Raji (cell line): ENCODE results near the gene ZNF451.

ENCODE experiments used
- POLR2A ChIP-seq: IDR thresholded peaks from 2 replicates; pipeline ENCODE4 v1.6.1; 2011; ENCODE audit warnings: low read depth, low read length, control low read depth; ENCODE audit not compliant: insufficient read depth

Gene ZNF451

DNA sequence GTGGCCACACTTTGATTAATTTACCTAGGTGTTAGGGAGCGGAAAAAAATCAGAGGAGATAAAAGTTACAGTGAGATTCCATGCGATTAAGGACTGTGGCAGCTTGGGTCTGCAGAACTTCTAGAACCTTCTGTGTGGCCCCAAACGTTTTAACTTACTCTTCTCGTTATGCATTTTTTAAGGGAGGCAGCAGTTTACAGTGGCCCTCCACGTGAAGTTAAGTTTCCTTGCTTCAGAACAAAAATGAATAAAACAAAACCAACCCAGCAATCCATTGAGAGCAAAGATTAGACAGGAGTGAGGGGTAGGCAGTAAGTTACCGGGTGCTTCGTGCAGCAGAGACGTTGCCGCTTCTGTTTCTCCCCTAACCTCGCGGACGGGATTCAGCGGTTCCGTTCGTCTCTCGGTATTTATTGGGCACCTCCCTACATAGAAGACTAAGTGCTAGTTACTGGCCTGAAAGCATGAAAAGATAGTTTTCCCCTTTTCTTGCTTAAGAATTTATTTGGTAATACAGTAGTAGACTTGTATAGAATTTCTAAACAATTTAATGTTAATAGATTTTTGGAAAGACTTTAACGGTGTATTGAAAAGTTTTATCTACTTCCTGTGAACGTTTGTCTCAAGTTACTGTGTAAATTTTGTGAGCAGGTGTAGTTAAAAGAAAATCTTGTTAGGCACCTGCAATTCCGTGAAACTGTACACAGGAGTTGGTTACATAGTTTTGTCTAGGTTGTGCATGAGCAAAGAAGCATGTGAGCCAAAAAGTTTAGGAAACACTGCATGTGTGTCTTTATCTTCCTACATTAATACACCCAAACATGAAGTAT is 83.3 kb downstream of the ZNF451 start:
- peak; percentile 41; the same call in 1 of the 2 replicates for TF ChIP-seq POLR2A

- TF ChIP-seq POLR2A, result no peak
Measured at GRCh38 chr6:57173886-57174510, 84.0 kb downstream of the ZNF451 start.

DNA sequence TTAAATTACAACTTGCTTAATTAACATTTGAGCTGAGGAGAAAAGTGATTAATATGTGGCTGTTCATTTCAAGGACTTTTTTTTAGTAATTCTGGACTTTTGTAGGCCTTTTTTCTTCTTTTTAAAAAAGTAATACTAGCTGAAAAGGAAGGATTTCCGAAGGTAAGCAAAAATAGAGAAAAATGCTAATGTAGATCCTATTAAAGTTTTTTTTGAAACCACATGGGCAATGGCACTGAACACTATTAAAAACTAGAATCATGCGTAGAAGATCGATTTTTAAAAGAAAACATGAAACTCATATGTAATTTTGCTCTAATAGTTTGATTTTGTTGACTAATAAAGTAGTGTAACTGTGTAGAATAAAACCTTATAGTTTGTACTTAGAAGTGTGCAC is 84.5 kb downstream of the ZNF451 start:
- TF ChIP-seq POLR2A, result no peak

DNA sequence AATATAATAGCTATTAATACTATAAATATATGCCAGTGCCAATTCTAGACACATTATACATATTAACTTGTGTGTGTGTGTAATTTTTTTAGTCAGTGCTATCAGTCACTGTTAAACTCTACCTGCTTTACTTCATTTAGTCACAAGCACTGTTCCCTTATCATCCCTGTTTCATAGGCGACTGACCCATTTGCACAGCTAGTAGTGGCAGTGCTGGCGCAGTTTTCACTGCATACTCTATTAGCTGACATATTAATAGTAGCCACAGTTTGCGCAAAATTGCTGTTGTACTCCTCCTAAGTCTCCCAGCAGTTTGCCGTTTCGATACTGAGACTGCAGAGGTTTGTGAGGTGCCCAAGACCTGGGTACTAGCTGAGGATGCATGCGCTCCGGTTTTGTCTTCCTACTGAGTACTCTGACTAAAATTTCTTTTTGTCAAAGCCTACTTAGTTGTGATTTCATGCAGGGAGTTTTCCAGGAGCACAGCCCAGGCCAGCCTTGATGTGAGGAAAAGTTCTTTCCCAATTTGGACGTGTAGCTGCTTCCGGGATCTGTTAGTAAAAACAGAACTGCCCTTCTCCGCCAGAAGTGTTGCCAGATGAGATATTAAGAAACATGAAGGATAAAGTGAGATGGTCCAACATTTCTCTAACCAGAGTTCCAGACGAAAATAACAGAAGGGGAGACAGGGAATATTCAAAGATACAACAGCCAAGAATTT is 87.7 kb downstream of the ZNF451 start:
- no peak for TF ChIP-seq POLR2A

GRCh38 chr6:57180596-57180995 is 90.6 kb downstream of the ZNF451 start:
- TF ChIP-seq POLR2A, result no peak

GRCh38 chr6:57182017-57182432 is 92.0 kb downstream of the ZNF451 start:
- no peak for TF ChIP-seq POLR2A

DNA sequence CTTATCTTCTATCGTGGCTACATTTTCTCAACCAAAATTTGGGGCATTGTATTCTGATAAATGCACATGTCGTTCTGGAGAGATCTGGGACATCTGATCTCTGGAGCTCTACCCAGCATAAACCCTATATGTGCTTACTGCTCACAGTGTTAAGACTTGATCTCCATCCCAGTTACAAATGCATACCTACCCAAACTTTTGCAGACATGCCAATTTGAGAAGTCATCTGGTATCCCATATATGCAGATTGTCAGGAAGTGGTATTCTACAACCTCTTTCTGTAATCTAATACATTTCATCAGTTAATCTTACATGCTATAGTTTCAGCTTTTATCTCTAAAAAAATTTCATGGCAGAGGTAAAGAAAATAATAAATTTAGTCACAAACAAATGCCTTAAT is 93.3 kb downstream of the ZNF451 start:
- TF ChIP-seq POLR2A, result no peak

DNA sequence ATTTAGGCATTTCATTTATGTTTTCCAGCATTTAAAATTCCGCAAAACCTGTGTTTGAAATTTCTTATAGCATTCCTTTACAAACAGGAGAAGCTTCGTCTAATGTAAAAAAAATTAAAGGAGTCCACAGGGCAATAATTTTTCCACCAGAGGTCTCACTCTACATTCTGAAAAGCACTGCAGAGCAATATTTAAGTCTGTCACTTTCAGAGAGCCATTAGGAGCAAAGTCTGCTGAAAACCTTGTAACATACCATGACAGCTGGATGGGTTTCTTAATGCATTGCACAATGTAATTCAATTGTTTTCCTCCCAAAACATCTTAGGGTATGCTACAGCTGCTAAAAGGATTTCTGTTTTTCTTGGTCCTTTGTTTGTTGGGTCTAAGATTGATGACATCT is 100.2 kb downstream of the ZNF451 start:
- TF ChIP-seq POLR2A, result no peak

DNA sequence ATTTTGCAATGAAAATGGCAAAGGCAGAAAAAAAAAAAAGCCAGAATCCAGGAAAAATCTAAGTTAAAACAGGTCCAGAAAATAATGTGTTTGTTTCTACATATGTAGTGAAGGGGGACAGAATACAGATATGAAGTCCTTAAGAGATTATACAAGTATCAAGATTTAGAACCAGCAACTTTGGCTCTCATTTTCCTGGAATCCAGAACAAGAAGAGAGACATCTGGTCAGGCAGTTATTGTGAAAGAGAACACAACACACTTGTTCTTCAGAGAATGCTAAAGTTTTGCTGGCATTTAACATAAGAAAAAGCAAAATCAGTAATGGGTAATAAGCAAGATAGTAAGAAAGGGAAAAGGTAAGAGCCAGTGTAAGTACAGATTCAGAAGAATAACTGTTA is 103.2 kb downstream of the ZNF451 start:
- no peak for TF ChIP-seq POLR2A

DNA sequence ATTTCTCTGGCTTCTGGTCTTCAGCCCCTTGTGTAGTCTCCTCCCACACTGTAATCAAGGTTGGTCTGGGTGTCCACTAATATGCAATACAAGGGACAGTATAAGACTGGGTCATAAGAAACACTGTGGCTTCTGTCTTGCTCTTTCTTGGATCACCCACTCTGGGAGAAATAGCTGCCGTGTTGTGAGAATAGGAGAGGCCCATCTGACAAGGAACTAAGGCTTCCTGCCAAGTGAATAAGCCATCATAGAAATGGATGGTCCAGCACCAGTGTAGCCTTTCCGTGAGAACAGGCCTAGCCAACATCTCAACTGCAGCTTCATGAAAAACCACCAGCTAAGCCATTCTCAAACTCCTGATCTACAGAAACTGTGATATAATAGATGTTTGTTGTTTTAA is 105.5 kb downstream of the ZNF451 start:
- no peak for TF ChIP-seq POLR2A

DNA sequence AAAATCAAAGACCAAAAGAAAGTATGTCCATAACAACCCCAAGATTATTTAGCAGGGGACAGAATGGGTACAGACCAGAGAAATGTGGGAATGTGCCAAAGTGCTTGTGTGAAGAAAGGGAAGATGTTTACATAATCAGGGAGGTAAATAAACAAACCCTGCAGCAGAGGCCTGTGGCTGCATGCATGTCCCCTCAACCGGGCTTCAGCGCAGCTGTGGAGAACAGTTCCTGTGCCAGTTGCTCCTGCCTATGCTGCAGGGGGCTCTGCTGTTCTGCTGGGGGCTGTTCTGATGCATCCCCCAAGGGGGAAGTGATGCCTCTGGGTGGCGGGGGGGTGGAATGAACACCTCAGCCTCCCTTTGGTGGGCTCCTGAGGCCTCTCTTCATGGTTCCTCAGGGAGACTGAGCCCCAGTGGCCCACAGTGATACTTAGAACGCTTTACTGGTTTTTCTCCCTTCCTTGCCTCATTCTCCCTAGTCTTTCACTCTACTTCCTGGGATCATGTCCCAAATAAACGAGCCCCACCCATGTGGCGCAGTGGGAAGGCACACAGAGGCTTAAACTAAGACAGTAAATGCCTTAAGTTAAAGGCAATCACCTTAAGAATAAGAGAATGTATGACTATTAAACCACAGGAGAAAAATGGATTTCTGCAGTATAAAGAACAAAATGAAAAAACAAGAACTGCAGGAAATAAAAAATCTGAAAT is 109.1 kb downstream of the ZNF451 start:
- no peak for TF ChIP-seq POLR2A

DNA sequence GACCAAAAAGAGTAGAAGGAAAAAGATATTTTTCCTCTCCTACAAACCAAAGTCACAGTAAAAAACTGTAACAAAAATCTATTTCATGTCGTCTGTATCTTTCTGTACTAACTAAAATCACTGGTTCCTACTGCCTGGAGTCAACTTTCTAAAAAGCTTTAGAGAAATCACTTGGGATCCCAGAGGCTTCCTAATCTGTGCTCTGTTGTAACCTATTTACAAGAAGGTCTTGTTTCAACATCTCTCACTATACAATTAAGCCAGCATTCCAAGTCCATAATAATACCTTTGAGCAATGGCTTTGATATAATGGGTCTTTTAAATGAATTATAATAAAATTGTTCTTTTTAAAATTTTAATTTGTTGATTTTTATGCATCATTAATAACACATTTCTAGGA is 111.7 kb downstream of the ZNF451 start:
- no peak for TF ChIP-seq POLR2A

- TF ChIP-seq POLR2A, result no peak
Measured at GRCh38 chr6:57205550-57206328, 115.8 kb downstream of the ZNF451 start.

GRCh38 chr6:57207141-57207540 is 117.2 kb downstream of the ZNF451 start:
- no peak for TF ChIP-seq POLR2A

GRCh38 chr6:57207872-57208271 is 117.9 kb downstream of the ZNF451 start:
- no peak for TF ChIP-seq POLR2A

GRCh38 chr6:57209030-57209429 is 119.0 kb downstream of the ZNF451 start:
- no peak for TF ChIP-seq POLR2A
